Activated effector memory CD4-positive, alpha-beta T cell treated with anti-CD3 and anti-CD28 coated beads, Interleukin-2, amount 50 U/mL, for 16 hours (primary cell): ENCODE data around the gene CLCA4.
"Not testable (repeated sequence)": the region's sequence is repeated elsewhere in the genome, so short reads cannot be mapped to it uniquely, and the experiment has no call there.

Source experiments
- DNase-seq: peaks from one replicate; pipeline ENCODE4 v3.0.0-alpha.2; 2020

The CLCA4 gene

DNA sequence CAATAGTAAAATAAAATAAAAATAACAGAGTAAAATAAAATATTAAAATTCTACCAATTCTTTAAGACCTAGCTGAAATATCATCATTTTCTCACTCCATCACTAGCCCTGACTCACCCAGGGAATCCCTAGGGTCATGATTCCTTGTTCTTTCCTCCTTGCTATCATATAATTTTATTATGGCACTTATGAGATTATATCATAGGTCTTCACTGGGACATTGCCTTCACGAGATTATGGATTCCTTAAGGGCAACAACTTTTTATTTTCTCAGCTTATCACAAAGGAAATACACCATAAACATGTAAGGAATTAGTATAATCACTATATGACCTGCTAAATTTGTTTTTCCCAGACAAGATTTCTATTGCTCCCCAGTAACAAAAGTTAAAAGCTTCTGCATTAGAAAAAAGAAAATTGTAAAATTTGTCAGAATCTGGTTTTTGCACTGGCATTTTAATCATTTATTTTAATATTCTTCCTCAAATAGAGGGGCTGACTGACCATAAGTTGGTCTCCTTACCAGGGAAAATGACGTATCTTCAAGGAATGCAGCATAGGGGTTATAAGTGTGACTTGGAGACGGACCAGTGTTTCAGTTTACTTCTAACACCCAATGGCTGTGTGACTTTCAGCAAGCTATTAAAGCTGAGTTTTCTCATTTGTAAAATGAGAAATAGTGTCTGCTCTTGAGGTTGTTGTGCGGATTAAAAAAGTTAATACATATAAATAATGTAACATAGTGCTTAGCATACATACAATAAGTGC is 8.8 kb upstream of the CLCA4 start:
- DNase-seq, result no peak

DNA sequence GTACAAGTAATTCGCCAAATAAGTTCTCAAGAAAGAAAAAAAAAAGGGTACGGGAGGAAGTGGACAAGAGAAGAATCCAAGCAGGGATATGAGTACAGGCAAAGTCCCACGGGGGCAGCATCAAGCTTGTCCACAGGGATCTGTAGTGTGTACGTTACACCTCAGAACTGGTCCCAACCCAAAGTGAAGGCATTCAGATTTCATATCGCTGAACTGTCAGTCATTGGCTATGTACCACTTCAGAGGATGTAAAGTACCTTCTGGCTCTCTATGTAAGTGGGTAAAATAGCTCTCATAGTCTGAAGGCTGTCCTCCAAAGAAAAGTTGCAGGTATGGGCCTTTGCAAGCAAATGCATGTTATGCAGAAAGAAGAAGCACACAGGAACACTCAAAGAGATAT is 8.1 kb upstream of the CLCA4 start:
- no peak for DNase-seq

DNA sequence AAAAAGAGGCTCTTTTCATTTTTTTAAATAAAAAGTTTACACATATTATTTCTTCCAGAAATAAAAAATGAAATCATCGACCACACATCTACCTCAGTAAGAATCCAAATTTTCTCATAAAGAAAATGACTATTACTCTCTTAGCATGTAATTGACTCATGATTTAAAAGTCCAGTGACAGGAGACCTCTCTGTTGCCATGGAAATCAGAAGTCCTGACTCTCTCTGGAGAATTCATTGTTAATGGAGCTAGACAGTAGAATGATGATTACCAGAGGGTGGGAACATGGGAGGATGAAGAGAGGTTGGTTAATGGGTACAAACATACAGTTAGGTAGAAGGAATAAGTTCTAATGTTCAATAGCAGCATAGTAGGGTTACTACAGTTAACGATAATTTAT is 5.0 kb upstream of the CLCA4 start:
- DNase-seq, result no peak

DNA sequence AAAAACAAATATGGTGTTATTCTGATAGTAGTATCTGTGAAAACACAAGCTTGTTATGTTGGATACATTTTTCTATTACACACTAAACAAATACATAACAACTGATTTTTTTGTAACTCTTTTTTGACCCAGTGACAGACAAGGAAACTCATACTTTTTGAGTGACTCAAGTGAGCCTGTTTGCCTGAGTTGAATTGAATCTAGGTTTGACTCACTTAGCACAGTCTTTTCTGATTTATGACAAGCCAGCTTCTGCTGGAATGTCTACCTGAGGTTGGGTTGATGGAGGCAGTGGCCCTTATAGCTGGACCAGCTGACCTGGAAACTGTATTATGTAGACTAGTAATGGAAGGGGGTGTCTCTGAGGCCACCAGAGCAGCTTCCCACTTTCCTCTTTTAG is 4.2 kb upstream of the CLCA4 start:
- DNase-seq, result no peak

DNA sequence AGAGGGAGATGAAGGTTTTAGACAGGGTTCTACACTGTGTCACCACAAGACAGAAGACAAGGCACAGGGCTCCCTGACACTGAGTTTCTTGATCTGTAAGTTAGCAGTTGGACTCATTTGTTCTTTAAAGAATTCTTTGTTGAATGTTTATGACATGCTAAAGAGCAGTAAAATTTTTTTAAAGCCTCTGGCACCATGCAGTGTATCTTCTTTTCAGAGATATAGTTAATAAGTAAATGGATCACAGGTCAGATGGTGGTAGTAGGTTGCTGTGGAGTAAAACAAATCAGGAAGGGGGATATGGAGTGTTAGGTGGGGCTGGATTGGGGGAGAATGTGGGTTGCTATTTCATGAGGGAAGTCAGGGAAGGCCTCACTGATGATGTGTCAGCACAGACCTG is 2.0 kb downstream of the CLCA4 start:
- DNase-seq, result no peak

DNA sequence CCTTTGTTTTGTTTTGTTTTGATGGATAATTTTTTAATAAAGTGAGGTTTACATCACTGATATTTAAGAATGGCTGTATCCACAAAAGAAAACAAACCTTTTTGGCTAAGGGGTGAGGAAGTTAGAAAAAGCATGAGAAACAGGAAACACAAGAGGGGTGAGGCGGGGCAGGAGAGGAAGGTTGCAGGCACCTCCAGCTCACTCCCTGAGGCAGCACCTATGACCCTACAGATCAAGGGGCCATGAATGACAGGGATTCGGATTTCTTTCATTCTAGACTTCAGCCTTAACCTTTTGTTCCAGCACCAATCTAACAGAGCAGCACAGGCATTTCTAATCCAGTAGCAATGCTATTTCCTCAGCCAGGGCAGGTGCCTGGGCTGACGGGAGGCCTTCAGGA is 4.4 kb downstream of the CLCA4 start:
- DNase-seq, result no peak

DNA sequence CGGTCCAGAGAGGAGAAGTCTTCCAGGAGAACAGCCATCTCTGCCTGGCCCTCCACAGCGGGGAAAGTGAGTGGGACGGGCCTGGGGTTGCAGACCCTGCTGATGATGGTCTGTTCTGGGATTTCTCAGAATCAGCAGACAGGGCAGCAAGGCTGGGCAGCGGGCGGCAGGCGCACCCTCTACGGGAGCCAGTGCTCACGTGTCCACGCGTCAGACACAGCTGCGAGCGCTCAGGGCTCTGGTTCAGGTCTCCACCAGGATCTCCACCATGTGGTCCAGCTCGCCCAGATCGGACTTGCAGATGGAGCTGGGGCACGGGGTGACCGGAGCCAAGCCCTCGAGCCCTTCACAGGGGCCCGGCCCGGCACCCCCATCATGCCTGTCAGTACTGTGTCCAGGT is 5.5 kb downstream of the CLCA4 start:
- DNase-seq, result no peak

DNA sequence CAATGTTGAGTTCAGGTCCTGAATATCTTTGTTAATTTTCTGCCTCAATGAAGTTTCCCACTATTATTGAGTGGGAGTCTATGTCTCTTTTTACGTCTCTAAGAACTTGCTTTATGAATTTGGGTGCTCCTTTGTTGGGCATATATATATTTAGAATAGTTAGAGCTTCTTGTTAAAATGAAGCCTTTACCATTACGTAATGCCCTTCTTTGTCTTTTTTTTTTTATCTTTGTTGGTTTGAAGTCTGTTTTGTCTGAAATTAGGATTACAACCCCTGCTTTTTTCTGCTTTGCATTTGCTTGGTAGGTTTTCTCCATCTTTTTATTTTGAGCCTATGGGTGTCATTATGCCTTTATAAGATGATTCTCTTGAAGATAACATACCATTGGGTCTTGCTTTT is 10.9 kb downstream of the CLCA4 start:
- DNase-seq, result no peak

DNA sequence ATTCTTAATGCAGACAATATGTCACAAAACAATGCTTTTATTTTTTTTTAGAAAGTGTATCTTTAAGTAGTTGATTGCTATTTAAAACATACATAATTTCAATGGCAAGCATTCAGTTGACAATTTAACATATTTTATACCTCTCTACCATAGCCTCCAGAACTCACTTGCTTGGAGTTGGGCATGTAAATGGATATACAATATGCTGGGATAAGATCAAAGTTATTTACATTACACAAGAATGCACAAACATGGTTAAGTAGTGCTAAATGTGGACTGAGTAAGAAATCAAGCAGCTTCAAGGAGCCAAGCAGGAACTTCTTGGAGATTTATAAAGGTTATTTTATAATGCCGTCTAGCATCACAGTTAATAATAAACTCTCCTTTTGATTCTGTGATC is 17.0 kb downstream of the CLCA4 start:
- no peak for DNase-seq

DNA sequence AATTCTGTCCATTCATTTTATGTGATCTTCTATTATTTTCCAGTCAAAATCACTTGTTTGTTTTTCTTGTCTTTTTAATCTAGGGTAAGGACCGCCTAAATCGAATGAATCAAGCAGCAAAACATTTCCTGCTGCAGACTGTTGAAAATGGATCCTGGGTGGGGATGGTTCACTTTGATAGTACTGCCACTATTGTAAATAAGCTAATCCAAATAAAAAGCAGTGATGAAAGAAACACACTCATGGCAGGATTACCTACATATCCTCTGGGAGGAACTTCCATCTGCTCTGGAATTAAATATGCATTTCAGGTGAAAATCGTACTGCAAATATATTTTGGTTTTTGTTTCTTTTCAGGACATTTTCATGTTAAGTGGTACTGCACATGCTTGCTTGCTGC is 20.5 kb downstream of the CLCA4 start:
- no peak for DNase-seq

DNA sequence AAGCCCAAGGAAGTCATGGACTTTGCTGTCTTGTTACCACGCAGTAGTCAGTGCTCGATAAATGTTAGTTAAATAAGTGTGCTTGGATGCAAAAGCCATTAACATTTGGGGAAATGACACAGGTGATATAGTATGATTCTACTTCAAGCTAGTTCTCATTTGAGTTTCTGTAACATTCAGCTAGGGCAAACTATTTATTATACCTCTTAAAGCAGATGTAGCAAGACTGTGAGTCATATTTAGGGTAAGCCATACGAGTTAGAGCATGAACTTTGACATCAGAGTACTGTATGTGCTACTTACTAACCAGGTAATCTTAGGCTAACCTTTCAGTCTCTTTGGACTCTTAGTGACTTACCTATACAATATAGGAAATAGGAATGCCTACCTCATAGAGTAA is 21.0 kb downstream of the CLCA4 start:
- DNase-seq, result no peak

DNA sequence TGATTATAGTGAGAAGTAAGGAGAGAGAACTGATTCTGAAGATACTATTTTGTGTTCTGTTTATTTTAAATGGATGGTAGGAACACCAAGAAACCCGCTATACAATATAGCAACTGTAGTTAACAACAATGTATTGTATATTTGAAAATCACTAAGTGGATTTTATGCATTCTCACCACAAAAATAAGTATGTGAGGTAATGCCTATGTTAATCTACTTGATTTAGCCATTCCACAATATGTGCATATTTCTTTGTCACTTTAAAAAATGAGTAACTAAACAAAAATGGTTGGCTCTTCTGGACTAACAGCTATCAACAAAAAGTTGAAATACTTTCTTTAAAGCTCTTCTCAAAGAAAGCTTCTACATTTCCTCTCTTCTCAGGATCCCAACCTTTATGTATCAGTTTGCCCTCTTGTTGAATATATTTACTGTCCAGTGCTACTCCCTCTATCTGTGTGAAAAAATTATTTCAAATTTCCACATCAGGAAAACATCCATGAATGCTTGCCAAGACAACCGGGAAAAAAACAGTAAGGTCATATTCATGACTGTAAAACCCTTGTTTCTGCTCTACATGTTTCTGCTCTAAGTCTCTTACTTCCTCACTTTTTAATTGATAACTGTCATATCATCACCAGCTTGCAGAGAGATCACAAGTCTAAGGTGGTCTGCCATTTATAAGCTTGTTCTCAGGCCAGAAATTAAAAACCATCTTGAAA is 27.0 kb downstream of the CLCA4 start:
- no peak for DNase-seq

DNA sequence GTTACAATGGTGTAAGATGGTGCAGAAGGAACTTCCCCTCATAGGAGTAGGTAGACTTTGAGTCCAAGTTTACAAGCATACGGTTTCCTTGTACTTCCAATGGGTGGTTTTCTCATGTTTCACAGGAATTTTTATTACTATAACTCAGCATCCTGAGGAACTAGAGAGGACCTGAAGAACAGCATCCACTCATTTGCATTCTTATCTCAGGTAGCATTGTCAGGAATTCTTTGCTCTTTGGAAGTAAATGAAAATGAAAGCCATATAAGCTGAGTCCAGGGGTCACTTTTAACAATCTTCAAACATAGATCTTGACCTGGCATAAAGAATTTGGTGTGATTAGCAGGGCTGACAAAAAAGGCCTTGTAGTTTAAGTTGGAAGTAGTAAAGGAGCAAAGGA is 34.4 kb downstream of the CLCA4 start:
- DNase-seq, result no peak

DNA sequence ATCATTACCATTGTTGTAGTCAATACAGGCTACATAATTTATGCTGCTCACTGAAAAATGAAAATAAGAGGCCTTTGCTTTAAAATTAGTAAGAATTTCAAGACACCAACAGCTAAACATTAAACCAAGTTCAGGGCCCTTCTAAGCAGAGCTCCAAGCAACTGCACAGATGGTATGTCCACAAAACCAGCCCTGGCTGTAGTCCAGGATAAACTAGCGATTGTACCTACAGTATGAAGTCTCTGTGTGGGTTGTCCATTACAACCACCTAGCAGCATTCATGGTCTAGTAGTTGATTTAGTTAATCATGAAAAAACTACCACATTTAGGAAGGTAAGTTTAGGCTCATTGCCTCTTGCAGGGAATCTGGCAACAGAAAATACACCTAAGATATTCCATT is 35.3 kb downstream of the CLCA4 start:
- DNase-seq, result no peak

DNA sequence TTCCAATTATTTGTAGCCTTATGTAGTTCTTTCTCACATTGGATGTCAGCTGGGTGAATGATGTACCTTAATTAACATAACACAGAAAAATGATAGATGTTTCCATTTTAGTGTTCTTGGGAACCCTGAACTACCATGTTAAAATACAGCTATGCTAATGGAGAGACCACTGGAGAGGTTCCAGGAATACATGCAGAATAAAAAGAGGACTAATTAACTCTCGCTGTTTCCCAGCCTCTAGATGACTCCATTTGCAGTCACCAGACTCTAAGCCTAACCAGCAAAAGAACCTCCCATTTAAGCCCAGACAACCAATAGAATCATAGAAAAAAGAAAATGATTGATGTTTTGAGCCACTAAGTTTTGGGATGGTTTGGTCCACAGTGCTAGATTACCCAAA is 36.2 kb downstream of the CLCA4 start:
- no peak for DNase-seq

DNA sequence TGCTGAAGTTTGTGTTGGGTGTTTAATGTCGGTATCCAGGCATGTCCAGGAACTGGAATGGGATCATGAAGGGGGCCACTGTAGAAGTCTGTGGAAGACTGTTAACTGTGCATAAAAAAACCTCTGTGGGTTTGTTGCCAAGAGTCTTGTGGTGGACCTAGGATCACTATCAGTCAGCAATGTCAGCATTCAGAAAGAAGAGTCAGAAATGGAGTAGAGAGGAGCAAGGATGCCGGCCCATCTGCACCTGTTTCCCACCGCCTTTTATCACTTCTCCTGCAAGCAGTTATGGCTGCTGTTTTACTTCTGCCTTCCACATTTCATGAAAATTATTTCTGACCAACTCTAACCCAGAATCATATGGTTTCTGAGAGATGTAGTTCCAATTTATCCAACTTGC is 36.7 kb downstream of the CLCA4 start:
- no peak for DNase-seq

DNA sequence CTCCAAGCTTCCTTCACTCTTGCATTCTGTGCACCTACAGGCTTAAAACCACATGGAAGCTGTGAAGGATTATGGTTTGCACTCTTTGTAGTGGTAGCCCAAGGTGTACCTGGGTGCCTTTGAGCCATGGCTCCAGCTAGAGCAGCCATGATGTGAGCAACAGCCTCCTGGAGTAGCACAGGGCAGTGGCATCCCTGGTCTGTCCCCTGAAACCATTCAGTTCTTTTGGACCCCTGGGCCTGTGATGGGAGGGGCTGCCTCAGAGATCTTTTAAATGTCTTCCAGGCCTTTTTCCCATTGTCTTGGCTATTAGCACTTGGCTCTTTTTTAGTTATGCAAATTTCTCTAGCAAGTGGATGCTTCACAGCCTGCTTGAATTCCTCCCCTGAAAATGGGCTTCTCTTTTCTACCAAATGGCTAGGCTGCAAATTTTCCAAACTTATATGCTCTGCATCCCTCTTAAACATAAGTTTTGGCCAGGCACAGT is 47.4 kb downstream of the CLCA4 start:
- no peak for DNase-seq

DNA sequence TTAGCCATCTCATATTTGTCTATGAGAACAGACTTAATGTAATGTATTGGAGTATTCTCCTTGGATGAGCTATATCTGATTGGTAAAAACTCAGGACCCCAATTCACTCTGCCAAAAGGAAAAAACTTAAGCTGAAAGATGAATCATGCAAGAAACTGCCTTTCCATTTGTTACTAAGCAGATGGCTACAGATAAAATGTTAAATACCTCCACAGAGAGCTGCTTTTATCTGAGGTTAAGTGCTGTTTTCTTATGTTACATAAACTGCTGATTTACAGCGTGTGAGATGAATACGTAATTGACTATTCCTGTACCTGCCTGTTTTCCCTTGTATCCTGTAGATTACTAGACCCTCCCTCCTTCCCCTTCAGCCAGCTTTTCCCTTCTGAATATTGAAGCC is 49.3 kb downstream of the CLCA4 start:
- no peak for DNase-seq

DNA sequence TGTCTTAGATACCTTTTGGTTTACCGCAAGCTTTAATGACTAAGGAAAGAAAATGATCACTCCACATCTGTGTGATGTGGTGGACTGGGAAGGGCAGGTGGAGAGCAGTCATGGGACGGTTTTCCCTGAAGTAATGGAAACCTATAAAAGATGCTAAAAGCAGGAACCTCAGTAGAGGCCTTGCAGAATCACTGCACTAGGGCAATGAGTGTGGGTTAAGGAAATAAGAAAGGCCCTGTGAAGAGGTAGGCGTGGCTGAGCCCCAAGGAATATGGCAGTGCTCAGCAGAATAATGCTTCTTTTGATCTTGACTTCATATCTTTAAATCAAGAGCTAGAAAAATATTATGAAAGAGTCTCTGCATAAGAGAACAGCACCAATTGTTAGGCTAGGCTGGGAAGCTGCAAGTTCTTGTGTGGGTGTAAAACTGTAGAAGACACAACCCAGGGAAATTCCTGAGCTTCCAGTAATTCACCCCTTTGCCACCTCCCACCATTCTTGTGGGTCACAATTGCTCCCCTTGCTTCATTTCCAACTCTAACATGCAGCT is 49.9 kb downstream of the CLCA4 start:
- no peak for DNase-seq

DNA sequence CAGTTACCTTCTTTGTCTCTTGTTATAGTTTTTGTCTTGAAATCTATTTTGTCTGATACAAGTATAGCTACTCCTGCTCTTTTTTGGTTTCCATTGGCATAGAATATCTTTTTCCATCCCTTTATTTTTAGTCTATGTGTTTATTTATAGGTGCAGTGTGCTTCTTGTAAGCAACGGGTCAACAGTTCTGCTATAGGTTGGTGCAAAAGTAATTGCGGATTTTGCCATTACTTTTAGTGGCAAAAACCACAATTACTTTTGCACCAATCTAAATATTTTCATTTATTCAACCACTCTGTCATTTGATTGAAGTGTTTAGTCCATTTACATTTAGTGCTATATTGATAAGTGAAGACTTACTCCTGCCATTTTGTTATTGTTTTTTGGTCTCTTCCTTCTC is 59.2 kb downstream of the CLCA4 start:
- not testable (repeated sequence) for DNase-seq

DNA sequence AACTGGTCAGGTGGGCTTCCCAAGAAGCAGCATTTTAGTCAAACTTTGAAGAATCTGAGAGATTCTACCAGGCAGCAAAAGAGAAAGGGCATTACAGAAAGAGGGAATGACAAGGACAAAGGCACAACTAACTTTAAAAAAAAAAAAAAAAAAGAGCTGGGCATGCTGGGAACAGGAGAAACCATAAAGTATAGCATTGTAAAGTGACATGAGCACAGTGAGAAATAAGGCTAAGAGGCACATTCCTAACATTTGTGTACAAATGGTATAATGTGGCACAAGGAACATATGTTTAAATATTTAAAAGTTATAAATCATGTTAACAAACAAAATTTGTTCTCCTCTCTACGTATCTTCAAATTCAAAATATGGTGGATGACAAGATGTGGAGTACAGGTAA is 69.6 kb downstream of the CLCA4 start:
- no peak for DNase-seq

DNA sequence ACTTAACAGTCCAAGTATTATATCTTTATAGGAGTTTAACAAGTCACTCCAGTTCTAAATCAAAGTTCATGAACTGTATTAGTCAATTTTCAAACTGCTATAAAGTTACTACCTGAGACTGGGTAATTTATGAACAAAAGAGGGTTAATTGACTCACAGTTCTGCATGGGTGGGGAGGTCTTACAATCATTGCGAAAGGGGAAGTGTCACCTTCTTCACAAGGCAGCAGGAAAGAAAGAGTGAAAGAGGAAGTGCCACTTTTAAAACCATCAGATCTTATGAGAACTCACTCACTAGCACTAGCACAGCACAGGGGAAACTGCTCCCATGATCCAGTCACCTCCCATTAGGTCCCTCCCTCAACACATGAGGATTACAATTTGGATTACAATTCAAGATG is 70.0 kb downstream of the CLCA4 start:
- no peak for DNase-seq

DNA sequence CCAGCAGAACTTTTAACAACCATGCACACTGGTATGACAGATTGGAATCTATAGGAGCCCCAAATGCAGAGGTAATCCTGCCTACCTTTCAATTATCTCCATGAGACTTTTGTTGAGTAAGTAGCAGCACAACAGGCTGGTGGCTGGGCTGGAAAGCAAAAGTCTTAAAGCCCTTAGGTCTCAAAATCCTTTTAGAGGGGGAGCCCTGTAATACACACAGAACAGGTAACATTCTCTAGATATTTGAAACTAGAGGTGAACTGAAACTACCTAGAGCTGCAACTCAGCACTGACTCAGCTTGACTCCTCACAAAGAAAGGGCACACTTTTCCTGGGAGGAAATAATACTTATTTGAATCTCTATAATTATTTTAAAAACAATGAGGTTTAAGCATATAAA is 71.5 kb downstream of the CLCA4 start:
- no peak for DNase-seq

DNA sequence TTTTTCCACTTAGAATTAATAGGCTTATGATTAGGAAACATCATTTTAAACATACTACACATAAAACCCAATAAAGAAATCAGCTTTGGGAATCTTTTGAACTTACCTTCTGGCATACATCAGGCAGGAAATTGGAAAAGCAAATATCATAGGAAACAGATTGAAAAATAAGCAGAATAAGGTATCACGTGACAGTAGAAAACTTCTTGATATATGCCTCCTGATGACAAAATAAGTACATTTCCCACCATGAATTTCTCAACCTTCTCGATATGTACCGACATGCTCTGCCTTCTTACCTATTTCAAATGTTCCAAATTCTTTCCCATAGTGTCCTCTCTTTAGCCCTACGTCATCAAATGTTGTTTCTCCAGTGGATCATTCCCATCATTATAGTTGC is 72.4 kb downstream of the CLCA4 start:
- DNase-seq, result no peak
